ENCODE data around the gene WWOX.

WWOX gene

DNA sequence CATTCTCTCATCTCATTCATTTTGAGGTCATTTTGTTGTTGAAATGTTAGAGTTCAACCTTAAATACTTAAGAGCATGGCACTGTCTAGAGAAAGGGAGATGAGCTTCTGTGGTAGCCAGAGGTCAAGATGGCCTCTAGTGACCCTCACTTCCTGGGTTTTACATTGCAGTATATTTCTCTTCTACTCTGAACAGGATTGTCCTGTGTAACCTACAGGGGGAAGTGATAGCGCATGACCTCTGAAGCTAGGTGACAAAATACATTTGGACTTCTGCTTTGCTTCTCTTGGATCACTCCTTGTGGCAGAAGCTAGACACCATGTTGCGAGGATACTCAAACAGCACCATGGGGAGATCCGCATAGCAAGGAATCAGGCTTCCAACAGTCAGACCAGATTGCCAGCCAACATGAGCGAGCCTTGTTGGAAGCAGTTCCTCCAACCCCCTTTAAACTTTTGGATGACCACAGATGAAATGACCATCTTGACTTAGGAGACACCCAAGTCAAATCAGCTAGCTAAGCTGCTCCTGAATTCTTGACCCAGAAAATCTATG is 752.7 kb downstream of the WWOX start:
- in situ Hi-C loops (cut with HindIII; ENCODE audit: low sequenced_read_pairs) = no loop called here

DNA sequence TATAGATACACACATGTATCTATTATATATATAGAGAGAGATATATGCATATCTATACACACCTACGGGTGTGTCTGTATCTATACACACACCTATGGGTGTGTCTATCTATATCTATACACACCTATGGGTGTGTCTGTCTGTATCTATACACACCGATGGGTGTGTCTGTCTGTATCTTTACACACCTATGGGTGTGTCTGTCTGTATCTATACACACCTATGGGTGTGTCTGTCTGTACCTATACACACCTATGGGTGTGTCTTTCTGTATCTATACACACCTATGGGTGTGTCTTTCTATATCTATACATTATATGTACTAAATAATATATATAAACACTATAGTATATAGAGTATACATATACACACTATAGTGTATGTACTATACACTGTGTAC is 762.6 kb downstream of the WWOX start:
- in situ Hi-C loops (cut with HindIII; ENCODE audit: low sequenced_read_pairs) = no loop called here

DNA sequence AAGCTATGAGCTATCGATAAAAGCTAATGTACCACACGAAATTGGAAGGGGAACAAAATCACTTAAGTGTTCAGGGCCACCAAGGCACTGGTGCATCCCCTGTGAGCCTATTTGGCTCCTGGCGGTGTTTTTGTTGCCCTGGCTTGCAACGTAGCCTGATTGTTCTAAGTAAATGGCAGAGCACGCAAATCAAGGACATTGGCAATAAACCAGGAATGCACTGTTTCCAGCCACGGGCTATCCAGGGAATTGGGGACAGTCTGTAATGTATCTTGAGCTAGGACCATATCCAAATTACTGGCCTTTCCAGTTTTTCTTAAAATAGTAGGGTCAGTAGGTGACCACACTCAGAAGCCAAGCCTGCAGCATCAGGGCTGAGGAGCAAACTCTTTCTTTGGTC is 767.1 kb downstream of the WWOX start:
- in situ Hi-C loops (cut with HindIII; ENCODE audit: low sequenced_read_pairs) = no loop called here

DNA sequence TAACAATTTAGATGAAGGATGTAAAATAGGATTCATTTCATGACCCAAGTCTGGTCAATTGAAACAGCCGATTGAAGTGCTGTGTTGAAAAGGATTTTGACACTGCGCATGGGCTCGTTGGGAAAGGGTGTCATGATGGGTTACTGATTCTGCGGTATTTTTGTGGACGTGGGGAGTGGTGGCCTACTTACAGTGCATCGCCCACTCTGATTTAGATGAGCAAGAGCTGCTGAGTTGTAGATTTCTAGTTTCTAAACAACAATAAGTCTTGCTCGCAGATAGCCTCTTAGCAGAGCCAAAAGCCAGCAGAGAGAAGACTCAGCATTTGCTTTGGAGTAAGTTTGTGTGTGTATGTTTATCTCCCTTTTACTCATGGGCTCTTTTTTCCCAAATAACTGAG is 770.0 kb downstream of the WWOX start:
- in situ Hi-C loops (cut with HindIII; ENCODE audit: low sequenced_read_pairs) = no loop called here

DNA sequence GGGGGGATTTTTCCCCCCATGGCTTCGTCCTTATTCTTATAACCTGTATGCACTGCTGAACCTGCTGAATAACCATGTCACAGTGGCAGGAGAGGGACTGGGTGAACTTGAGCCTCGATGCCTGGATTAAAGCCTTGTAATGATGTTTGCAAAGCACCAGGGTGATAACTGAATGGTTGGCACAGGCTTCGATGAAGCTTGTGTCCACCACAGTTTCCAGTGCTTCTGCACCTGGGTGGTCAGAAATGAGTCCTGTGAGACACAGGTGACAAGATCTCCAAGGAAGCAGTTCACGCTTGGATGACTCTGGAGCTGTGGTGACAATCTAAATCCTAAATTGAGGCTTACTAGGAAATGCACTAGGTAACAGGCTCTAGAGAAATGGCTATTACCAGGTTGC is 771.8 kb downstream of the WWOX start:
- in situ Hi-C loops (cut with HindIII; ENCODE audit: low sequenced_read_pairs) = no loop called here

DNA sequence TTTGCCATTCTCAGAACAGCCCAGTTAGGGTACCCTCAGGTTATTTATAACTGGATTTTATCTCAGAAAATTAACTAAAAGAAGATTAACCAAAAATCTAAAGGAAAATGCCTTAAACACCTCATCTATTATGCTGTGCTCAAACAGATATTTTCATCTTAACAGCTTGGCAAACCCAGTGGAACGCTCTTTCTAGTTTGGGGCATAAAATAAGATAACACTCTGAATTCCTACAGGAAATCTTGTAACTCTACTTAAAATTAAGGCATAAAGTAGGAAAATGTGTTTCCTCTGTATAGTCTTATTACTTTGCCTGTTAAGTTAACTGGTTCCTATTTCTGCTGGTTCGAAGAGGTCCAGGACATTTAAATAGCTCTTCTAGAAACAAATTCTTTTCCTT is 777.2 kb downstream of the WWOX start:
- in situ Hi-C loops (cut with HindIII; ENCODE audit: low sequenced_read_pairs) = no loop called here

DNA sequence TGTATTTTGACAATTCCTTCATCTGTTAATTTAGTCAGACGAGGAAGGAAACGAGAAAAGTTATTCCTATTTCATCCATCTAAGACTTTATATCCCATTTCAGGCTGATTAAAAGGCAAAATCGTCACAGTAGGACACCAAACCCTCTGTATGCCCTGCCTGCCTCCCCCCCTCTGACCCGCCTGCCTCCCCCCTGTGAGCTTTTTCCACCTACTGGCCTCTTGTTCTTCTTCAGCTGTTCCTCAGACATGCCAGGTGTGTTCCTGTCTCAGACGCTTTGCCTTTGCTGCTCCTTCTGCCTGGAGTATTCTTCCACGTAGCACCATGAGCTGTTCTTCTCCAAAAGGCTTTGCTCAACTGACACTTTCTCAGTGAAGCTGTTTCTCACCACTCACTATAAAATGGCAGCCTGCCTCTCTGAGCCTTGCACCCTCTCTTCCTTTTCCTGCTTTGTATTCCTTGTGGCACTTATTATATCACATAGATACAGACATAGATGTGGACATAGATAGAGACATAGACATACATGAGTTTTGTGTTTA is 777.7 kb downstream of the WWOX start:
- in situ Hi-C loops (cut with HindIII; ENCODE audit: low sequenced_read_pairs) = no loop called here

DNA sequence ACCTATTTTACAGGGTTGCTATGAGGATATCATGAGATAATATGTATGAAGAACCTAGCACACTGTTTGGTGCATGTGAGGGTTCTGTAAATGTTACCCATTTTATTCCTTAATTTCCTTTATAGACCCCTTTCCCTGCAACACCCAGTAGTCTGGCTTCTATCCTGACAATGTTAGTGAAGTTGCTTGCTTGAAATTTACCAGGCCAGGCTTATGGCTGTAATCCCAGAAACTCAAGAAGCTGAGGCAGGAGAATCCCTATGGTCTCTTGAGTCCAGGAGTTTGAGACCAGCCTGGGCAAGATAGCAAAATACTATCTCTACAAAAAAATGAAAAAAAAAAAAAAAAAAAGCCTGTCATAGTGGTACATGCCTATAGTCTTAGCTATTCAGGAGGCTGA is 779.1 kb downstream of the WWOX start:
- in situ Hi-C loops (cut with HindIII; ENCODE audit: low sequenced_read_pairs) = no loop called here

DNA sequence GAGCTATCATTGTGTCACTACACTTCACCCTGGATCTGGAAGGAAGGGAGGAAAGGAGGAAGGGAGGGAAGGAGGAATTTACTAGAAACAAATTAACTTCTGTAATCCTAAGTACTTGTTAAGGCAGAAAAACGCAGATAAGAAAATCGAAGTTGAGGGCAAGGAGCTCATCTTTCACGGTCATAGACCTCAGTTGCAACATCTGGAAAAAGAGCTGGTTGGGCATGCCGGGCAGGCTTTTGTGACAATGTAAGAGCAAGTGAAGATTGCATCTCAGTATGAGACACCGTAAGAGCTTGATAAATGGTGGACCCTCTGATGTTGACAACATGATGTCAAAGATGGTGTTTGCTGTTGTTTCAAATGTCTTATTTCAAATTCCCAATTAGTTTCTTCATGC is 779.6 kb downstream of the WWOX start:
- in situ Hi-C loops (cut with HindIII; ENCODE audit: low sequenced_read_pairs) = no loop called here

DNA sequence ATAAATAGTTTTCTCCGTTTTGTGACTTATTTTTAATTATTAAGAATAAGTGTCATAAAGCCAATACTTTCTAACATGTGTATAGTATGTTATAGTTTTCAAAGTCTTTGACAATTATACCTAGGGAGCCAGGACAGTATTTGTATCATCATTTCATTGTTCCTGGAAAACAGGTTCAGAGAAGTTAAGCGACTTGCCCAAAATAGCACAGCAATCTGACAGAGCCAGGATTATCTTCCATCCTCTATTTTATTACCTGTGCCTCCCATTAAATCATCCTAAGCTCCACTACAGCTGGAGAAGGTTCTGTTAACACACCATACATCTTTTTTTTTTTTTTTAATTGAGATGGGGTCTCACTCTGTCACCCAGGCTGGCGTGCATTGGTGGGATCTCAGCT is 782.7 kb downstream of the WWOX start:
- in situ Hi-C loops (cut with HindIII; ENCODE audit: low sequenced_read_pairs) = no loop called here

DNA sequence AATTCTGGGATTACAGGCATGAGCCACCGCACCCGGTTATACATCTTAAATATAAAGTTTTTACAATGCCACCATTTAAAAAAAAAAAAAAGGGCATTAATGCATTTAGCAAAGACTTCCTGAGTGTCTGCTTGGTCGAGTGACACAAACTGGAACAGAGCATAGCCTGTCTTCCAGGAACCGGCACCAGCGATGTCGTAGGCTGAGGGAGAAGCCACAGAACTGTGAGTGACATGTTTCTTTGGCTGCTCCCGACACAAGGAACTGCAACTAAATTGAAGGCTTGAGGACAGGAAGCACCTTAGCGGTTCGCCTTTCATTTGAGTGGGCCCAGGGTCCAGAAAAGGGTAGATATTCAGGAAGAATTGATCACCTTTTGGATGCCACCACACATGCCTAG is 783.3 kb downstream of the WWOX start:
- in situ Hi-C loops (cut with HindIII; ENCODE audit: low sequenced_read_pairs) = no loop called here

DNA sequence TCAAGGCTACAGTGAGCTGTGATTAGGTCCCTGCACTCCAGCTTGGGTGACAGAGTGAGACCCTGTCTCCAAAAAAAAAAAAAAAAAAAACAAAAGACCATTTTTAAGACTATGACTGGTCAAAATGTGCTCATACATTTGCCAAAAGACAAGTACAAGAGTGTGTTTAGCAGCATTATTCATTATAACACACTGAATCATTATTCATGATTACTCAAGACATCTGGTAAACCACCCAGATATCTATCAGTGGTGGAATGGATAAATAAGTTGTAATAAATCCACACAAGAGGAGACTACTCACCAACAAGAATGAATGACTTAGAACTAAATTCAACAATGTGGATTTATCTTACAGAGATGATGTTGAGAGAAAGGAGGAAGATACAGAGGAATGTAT is 784.8 kb downstream of the WWOX start:
- in situ Hi-C loops (cut with HindIII; ENCODE audit: low sequenced_read_pairs) = no loop called here

DNA sequence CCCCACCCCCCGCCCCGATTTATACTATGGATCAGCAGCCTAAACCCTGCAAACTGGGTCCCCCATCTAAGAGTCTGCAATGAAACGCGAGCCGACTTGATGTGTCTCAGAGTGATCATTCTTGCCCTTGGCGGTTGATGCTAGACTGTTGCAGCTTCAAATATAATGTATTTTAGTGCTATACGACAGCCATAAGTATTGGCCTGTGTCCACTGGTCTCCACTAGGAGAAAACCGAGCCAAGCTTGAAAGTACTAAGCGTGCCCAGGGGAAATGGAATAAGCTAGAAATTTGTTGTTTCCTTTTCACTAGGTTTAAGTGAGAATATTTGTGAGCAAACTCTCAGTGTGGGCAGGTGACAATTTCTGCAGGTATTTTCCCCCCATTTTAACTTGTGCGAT is 789.9 kb downstream of the WWOX start:
- in situ Hi-C loops (cut with HindIII; ENCODE audit: low sequenced_read_pairs) = no loop called here

DNA sequence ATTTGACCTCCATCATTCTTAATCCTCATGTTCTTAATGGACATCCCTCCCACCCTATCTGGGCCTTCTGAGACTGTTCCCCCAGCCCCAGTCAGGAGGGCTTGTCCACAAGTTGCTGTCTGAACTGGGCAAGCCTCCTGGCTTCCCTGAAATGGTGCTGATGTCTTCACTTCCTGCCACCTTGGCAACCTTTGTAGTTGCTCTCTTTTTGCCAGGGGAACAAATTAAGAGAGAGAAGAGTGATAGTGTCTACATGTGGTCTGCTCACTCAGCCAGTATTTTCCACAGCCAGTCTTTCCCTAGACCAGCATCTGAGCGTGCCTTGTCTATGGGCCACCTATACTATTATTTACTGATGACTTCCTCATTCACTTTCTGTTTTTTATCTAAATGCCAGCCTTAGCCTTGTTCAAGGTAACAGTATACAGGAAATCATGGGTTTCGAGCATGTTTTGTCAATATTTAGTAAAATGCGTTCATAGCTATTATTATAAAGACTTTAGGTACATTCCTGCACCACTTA is 791.0 kb downstream of the WWOX start:
- in situ Hi-C loops (cut with HindIII; ENCODE audit: low sequenced_read_pairs) = no loop called here

DNA sequence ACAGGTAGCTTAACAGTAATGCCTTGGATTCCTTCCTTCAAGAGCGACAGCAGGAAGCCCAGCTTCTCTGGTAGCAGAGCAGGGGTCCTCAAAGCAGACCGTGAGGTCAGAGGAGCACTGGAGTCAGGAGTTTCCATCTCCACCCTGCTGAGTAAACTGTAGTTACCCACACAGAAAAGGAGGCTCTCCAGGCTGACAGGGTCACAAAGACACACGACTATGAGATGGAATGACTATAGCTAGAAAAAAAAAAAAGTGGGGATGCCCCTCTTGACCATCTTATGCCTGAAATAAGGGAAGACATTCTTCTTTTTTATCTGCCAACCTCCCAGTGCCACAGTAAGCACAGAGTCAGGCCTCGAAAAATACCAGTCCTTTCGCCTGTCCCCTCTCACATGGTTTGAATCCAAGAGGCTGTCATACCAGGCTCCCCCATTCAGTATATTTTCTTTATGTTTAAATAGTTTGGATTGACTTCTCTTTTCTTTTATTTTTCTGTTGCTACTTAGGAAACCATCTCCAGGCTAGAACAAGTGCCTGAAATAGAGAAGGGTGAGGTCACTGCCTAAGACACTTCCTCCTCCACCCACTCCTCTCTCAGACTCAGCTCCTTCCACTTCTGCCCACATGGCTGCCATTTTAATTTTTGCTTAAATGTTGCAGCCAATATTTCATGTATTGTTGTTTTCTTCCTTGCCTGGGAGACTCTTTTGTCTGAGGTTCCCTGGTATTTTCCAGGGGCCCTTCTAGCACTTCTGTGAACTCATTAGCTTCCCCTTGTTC is 793.7 kb downstream of the WWOX start:
- in situ Hi-C loops (cut with HindIII; ENCODE audit: low sequenced_read_pairs) = no loop called here

DNA sequence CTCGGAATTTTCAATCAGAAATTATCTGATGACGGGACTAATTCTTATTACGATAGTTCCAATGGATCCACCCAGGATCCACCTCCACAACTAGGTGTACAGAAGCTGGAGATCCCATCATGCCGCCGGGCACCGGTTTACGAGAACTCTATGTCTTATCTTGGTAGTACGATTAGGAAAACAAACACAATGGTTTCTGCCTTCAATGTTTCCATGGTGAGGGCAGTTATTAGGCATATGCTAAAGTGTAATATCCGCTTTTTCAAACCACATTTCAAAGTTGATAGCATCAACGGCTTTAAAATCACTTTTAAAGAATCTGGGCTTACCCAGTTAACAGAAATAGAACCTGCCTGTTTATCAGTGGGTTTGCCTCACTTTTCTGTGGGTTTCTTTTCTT is 795.4 kb downstream of the WWOX start:
- in situ Hi-C loops (cut with HindIII; ENCODE audit: low sequenced_read_pairs) = no loop called here

DNA sequence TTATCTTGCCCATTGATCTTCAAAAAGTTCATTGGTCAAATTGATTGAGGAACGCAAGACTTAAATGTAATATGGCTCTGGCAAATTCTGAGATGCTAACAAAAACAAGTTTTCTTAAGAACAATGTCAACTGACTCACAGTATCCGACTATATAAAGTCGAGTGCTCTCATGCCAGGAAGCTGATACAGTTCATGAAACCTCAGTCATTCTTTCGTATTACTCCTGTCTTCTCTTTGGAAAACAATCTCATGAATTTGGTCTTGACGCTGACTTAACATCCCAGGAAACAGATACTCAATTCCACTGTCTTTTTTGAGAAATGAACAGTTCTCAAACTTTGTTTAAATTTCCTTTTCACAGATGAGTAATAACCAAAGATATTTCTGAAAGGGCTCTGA is 796.2 kb downstream of the WWOX start:
- in situ Hi-C loops (cut with HindIII; ENCODE audit: low sequenced_read_pairs) = no loop called here

DNA sequence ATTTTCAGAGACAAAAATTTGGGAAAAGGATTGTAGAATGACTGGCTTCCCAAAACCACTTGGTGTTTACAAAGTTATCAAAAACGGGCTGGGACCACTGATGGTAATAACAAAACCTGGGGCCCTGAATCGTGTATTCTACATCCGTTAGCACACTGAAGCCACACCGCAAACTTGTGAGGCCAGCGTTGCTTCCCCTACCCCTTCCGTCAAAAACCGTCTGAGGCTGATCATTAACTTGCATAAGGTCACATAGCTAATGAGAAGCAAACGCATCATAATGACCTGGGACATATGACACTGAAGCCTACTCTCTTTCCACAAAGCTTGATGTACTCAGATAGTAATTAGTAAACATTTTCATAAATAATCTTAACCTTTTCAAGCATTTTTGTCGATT is 796.8 kb downstream of the WWOX start:
- in situ Hi-C loops (cut with HindIII; ENCODE audit: low sequenced_read_pairs) = no loop called here

DNA sequence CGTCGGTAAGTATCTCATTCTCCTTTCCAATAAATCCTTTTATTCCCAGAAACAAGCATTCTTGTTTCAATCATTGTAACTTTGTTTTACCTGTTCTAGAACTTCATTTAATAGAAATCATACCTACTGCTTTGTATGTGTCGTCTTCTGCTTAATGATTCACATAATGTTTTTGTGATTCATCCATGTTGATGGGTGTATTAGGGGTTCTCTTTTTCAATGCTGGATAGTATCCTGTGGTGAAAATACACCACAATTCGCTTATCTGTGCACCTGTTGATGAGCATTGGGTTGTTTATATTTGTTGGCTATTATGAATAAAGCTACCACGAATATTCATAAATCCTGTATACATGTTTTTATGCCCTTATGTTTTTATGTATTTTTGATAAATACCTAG is 797.8 kb downstream of the WWOX start:
- in situ Hi-C loops (cut with HindIII; ENCODE audit: low sequenced_read_pairs) = no loop called here

DNA sequence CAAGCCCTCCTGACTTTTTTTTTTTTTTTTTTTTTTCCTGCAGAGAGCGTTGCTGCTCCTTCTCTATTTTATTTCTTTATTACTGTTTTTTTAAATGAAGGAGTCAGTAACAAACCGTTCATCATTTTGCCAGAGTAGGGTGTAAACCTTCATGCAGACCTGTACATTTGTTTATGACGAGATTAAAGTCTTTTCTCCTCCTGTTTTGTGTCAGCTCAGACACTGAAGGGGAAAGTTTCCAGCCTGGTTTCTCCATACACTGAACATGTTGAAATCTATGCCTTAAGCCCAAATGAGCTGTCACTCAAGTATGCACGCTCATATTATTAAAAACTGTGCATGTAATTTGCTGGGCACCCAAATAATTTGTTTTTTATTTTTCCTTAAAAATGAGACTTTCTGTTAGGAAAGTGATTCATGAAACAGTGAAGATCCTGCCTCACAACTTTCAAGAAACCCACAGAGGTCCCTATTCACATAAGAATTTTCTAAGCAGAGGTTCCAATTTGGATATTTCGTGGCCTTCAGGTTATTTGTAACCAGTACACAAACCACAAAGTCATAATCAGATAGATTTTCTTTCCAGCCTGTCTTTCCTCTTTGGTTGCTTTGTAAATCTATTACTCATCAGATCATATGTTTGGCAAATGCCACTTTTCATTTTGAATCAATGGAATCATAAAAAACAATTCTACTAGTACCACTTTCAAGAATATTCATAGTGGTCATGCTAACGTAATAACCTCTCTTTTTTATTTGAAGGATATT is 800.8 kb downstream of the WWOX start:
- in situ Hi-C loops (cut with HindIII; ENCODE audit: low sequenced_read_pairs) = no loop called here

DNA sequence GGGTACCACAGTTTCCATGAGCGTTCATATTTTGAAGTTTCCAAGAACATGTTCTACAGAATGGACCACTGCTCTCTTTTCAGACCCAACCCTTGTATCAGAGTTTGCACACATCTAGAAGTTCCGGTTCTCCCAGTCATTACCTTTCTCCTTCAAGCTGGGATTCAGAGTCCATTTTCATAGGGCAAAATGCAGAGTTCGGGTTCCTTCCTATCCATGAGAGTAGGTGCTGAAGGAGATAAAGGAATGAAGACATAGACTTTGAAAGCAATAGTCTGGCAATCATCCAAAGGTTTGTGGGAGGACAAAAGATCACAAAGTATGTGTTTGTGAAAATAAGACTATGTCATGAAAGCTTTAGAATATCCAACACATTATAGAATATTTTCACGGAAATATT is 801.5 kb downstream of the WWOX start:
- in situ Hi-C loops (cut with HindIII; ENCODE audit: low sequenced_read_pairs) = no loop called here

DNA sequence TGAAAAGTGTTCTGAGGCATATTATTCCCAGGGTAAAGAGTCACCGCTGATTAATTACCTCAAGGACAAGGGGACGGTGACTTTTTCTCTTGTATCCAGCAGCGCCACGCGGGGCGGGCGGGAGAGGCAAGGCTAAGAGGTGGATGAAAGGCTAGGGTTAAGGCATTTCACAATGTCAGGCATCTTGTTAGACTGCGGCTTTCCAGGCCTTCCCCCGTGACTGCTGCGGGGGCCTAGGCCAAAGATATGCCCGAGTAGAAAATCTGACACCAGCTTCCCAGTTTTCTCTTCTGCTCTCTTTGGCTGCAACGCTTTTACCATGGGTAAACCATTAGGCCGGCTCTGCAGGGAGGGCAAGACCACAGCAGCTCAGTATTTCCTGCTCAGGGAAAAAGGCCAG is 802.9 kb downstream of the WWOX start:
- in situ Hi-C loops (cut with HindIII; ENCODE audit: low sequenced_read_pairs) = no loop called here
